ENCODE measurements around the gene ARL11. TPM values are rescaled to one million over a fixed set of nuclear protein-coding genes. Genes with fewer than 3 reads are reported as not detected.

The ARL11 gene
- total RNA-seq, 2 experiments from 2014 or later: 0.29 to 0.61 TPM

GRCh38 chr13:49629947-49630346, 1.6 kb downstream of the ARL11 start:
- Mint-ChIP-seq H3K4me3 (no peak overlapping the region), H3K4me1 (ENCODE audit: low read depth) (peaks cover 7% of the 10 kb centered on the region), H3K36me3 (ENCODE audit: low read depth) (no peaks in the 10 kb centered on the region), H3K27me3 (no peaks in the 10 kb centered on the region), H3K27ac (no peak overlapping the region), H3K9me3 (no peaks in the 10 kb centered on the region)
- ChIA-PET CTCF (interaction anchor here (1.5 kb wide), 1 partner anchor 8 kb away, joined by 3 read pairs; no protein-coding TSS in a partner anchor), POLR2A (no interaction called here)
- no peak for DNase-seq
- no peak for ATAC-seq
- no peak for TF ChIP-seq CTCF (IDR thresholded peaks at IDR 0.05)
- intact Hi-C loops (cut with micrococcal nuclease): no loop called here

GRCh38 chr13:49630580-49630979, 2.3 kb downstream of the ARL11 start:
- POLR2A ChIA-PET: no interaction called here
- TF ChIP-seq CTCF (IDR thresholded peaks at IDR 0.05): no peak
- H3K36me3 Mint-ChIP-seq (ENCODE audit: low read depth): no peaks in the 10 kb centered on the region
- ATAC-seq (no peak), DNase-seq (no peak)
- H3K9me3 Mint-ChIP-seq: no peaks in the 10 kb centered on the region
- no peak overlapping the region for H3K4me3 Mint-ChIP-seq
- CTCF ChIA-PET: interaction anchor here (1.4 to 1.5 kb wide), 2 partner anchors 9 to 19 kb away, joined by 3 read pairs; no protein-coding TSS in a partner anchor
- H3K27me3 Mint-ChIP-seq: no peaks in the 10 kb centered on the region
- intact Hi-C loops (cut with micrococcal nuclease): no loop called here
- no peak overlapping the region for H3K27ac Mint-ChIP-seq
- peaks cover 12% of the 10 kb centered on the region for H3K4me1 Mint-ChIP-seq (ENCODE audit: low read depth)

GRCh38 chr13:49632156-49632555, 3.8 kb downstream of the ARL11 start:
- TF ChIP-seq CTCF (IDR thresholded peaks at IDR 0.05): no peak
- POLR2A ChIA-PET: no interaction called here
- no peak overlapping the region for H3K4me3 Mint-ChIP-seq
- H3K4me1 Mint-ChIP-seq (ENCODE audit: low read depth): peaks cover 15% of the 10 kb centered on the region
- no peak for ATAC-seq
- intact Hi-C loops (cut with micrococcal nuclease): no loop called here
- H3K27ac Mint-ChIP-seq: no peak overlapping the region
- H3K36me3 Mint-ChIP-seq (ENCODE audit: low read depth): no peaks in the 10 kb centered on the region
- DNase-seq: no peak
- CTCF ChIA-PET: interaction anchor here (0.6 to 1.4 kb wide), 2 partner anchors 17 to 174 kb away, joined by 3 to 4 read pairs; no protein-coding TSS in a partner anchor
- H3K9me3 Mint-ChIP-seq: no peaks in the 10 kb centered on the region
- H3K27me3 Mint-ChIP-seq: no peaks in the 10 kb centered on the region

- Mint-ChIP-seq H3K27me3 (no peaks in the 10 kb centered on the region), H3K4me3 (no peak overlapping the region), H3K36me3 (ENCODE audit: low read depth) (no peaks in the 10 kb centered on the region), H3K9me3 (no peaks in the 10 kb centered on the region), H3K4me1 (ENCODE audit: low read depth) (peaks cover 8% of the 10 kb centered on the region), H3K27ac (no peak overlapping the region)
- ATAC-seq: no peak
- no peak for DNase-seq
- CTCF ChIA-PET: interaction anchor here (0.8 kb wide), 1 partner anchor 44 kb away, joined by 3 read pairs; no protein-coding TSS in a partner anchor
- no peak for TF ChIP-seq CTCF (IDR thresholded peaks at IDR 0.05)
- intact Hi-C loops (cut with micrococcal nuclease): no loop called here
- POLR2A ChIA-PET: interaction anchor here (0.6 kb wide), 1 partner anchor 79 kb away, joined by 3 read pairs; no protein-coding TSS in a partner anchor
Observed at GRCh38 chr13:49633710-49634109, 5.4 kb downstream of the ARL11 start.

GRCh38 chr13:49635599-49636433, 7.5 kb downstream of the ARL11 start:
- TF ChIP-seq CTCF (IDR thresholded peaks at IDR 0.05): no peak
- Mint-ChIP-seq H3K27ac (peak overlapping the region; percentile 27), H3K27me3 (no peaks in the 10 kb centered on the region), H3K36me3 (ENCODE audit: low read depth) (no peaks in the 10 kb centered on the region), H3K4me3 (peak overlapping the region; percentile 67), H3K9me3 (no peaks in the 10 kb centered on the region), H3K4me1 (ENCODE audit: low read depth) (peaks cover 8% of the 10 kb centered on the region)
- intact Hi-C loops (cut with micrococcal nuclease): no loop called here
- CTCF ChIA-PET: interaction anchor here (0.6 kb wide), 1 partner anchor 339 kb away, joined by 3 read pairs; no protein-coding TSS in a partner anchor
- POLR2A ChIA-PET: no interaction called here
- ATAC-seq (peak; percentile 88), DNase-seq (peak; percentile 56)

Measured in activated CD8-positive, alpha-beta T cell treated with anti-CD3 and anti-CD28 coated beads for 36 hours (primary cell).